Measurements from ENCODE around the gene ZNF665. TPM values are rescaled to one million over a fixed set of nuclear protein-coding genes. Genes with fewer than 3 reads are reported as not detected.
A peak's percentile ranks its signal among the peaks of the same experiment; 100 is the strongest.
"Not testable (repeated sequence)": the region's sequence is repeated elsewhere in the genome, so short reads cannot be mapped to it uniquely, and the experiment has no call there.

Gene ZNF665
- total and polyA plus RNA-seq, 8 donors = 3.6 to 15.4 (median 10.1) TPM

DNA sequence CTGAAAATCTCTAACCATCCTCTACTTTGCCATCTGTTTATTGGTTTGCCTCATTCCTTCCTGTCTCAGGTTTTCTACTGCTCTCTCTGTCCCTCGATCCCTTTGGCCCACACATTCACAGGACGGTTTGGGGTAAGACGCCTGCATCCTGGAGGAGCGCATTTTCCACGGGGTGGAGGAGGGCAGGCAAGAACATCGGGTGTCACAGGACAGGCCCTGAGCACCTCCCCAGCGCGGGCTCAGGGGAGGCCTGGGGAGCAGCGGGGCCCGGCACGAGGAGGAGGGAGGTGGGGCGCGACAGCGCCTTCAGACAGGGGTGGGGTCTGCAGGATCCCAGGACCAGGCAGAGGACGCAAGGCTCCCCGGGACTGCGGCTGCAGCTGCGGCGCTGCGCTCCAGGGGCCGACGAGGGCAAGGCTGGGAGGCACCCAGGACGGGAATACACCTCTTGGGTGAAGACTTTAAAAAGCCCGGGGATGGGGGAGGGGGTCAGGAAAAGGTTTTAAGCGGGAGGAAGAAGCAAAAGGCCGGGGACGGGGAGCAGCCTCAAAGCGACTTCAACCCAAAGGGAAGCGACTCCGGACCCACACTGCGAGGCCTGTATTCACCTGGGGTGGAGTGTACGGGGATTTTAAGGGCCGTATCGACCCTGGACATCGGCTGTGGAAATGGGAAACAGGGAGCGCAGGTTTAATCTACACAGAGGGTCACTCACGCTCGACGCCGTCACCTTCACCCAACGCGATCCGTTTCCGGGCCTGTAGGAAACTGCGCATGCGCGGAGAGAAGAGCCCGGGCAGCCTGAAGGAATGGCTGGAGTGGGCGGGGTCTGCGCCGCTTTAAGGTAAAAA is 60.8 kb downstream of the ZNF665 start, which contains the start of gene ZNF415:
Gene ZNF415 (minus strand): TSS at position 770 of the 851 bp plus-strand sequence. CDS start 10,234 bp downstream, outside the sequence.
- TF ChIP-seq, protein P1, sequence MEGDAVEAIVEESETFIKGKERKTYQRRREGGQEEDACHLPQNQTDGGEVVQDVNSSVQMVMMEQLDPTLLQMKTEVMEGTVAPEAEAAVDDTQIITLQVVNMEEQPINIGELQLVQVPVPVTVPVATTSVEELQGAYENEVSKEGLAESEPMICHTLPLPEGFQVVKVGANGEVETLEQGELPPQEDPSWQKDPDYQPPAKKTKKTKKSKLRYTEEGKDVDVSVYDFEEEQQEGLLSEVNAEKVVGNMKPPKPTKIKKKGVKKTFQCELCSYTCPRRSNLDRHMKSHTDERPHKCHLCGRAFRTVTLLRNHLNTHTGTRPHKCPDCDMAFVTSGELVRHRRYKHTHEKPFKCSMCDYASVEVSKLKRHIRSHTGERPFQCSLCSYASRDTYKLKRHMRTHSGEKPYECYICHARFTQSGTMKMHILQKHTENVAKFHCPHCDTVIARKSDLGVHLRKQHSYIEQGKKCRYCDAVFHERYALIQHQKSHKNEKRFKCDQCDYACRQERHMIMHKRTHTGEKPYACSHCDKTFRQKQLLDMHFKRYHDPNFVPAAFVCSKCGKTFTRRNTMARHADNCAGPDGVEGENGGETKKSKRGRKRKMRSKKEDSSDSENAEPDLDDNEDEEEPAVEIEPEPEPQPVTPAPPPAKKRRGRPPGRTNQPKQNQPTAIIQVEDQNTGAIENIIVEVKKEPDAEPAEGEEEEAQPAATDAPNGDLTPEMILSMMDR (IDR thresholded peaks at IDR 0.05) = no peak
- no peaks in the 10 kb centered on the region for H3K36me3 ChIP-seq
- peak within 1 kb of the TSS; percentile 50 to 56 for H3K4me3 ChIP-seq
- peaks cover 0 to 7% of the 10 kb centered on the region in 2 donors for H3K27me3 ChIP-seq
- peaks cover 0 to 49% of the 10 kb centered on the region in 2 donors for H3K9me3 ChIP-seq
- DNase-seq (peak; percentile 82 to 94 (median 88)), ATAC-seq (peak; percentile 96)
- H3K4me1 ChIP-seq = peaks cover 6 to 9% of the 10 kb centered on the region in 2 donors
- intact Hi-C loops (cut with DNase I) = no loop called here
- peak within 1 kb of the TSS; percentile 39 to 48 for H3K27ac ChIP-seq

DNA sequence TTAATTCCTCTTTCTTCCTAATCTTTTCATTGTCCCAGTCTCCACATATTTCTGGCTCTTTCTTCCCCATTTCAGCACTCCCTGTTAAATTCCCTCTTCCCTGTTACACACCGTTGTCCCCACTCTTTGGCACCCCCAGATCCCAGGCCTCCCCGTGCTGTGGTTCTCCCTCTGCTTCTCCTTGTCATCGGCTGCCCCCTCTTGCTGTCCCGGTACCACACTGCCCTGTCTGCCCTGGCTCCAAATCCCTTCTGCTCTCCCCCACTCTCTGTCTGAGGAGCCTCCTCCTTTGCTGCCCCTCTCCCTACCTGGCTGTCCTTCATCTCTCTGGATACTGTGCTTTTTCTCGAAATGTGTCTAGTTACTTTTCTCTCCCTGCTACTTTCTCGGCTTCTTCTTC is 61.4 kb downstream of the ZNF665 start:
- intact Hi-C loops (cut with DNase I) = no loop called here
- DNase-seq = no peak
- peak; percentile 7 for ATAC-seq
- TF ChIP-seq, protein P1 (IDR thresholded peaks at IDR 0.05) = no peak
- H3K27ac ChIP-seq = no peak overlapping the region
- H3K4me1 ChIP-seq = peaks cover 6 to 9% of the 10 kb centered on the region in 2 donors
- no peaks in the 10 kb centered on the region for H3K36me3 ChIP-seq
- peaks cover 0 to 7% of the 10 kb centered on the region in 2 donors for H3K27me3 ChIP-seq
- H3K9me3 ChIP-seq = peaks cover 0 to 45% of the 10 kb centered on the region in 2 donors
- peak overlapping the region; percentile 50 to 56 for H3K4me3 ChIP-seq

DNA sequence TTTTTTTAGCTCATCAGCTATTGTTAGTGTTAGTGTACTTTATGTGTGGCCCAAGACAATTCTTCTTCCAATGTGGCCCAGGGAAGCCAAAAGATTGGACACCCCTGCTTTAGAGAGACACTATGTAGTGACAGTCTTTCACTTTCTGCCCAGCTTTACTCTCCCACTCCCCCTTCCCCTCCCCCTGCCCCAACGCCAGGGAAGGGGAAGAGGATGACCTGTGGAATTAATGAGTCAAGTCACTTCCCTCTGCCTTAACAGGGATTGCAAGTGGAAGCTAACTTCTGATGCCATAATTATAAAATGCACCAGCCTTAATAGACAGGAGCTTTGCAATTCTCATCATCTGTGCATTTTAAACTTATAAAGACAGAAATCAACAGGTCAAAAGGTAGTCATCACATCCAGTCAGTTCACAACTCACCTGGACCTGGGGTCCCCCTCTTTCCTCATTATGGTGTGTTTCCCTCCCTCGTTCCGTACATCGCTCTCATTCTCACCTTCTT is 62.0 kb downstream of the ZNF665 start:
- Histone ChIP-seq H3K4me3 (no peak overlapping the region), H3K4me1 (peaks cover 6 to 9% of the 10 kb centered on the region in 2 donors), H3K9me3 (peaks cover 0 to 39% of the 10 kb centered on the region in 2 donors), H3K27ac (no peak overlapping the region), H3K36me3 (no peaks in the 10 kb centered on the region), H3K27me3 (peaks cover 0 to 7% of the 10 kb centered on the region in 2 donors)
- intact Hi-C loops (cut with DNase I) = no loop called here
- DNase-seq = no peak
- ATAC-seq = no peak
- TF ChIP-seq, protein P1 (IDR thresholded peaks at IDR 0.05) = no peak

DNA sequence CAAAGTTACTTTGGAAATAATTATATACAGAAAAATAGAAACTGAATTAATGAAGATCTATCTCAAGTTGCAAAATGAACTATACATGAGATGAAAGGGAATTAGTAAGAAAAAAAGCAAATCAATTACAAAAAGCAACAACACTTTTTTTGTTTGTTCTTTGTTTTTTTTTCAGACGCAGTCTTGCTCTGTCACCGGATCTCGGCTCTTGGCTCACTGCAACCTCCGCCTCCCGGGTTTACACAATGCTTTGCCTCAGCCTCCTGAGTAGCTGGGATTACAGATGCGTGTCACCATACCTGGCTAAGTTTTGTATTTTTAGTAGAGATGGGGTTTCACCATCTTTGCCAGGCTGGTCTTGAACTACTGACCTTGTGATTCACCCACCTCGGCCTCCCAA is 62.7 kb downstream of the ZNF665 start:
- intact Hi-C loops (cut with DNase I) = no loop called here
- Histone ChIP-seq H3K27ac (no peak overlapping the region), H3K4me1 (peaks cover 6 to 9% of the 10 kb centered on the region in 2 donors), H3K4me3 (no peak overlapping the region), H3K36me3 (no peaks in the 10 kb centered on the region), H3K9me3 (peaks cover 0 to 33% of the 10 kb centered on the region in 2 donors), H3K27me3 (peaks cover 0 to 7% of the 10 kb centered on the region in 2 donors)
- no peak for ATAC-seq
- TF ChIP-seq, protein P1 (IDR thresholded peaks at IDR 0.05) = no peak
- peak in 1 of 4 donors; percentile 16 for DNase-seq

DNA sequence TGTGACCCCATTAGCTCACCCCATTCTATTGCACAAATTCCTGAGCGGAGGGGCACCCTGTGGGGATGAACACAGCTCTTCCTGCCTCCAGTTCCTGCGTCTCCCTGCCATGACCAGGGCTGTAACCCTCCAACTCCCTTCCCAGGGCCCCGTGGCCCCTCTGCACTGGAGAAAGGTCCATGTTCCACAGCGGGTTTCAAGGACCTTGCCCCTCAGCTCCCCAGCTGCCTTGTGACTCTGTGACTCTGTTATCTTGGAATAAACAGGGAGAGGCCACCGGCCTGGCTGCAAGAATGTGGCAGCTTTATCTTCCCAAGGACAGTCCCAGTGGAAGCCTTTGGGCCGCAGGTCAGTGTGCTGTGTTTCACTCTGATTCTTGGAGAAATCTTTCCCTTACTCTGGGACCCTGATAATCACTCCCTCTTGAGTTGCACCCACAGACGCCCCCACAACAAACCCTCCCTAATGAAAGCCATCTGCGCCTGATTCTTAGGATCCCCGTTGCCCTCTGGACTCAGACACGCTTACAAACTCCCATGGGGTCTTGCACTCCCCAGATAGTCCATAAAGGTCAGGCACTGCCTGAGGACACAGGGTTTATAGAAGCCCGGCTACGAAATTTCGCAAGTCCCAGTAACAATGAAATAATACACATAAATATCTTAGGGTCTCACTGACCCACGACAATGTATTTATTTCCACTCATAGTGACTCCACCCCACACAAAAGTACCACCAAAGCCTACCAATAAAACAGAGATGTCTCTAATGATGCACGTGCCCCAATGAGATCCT is 66.2 kb downstream of the ZNF665 start:
- H3K27me3 ChIP-seq; DNase-seq; intact Hi-C loops (cut with DNase I); H3K4me1 ChIP-seq; H3K4me3 ChIP-seq; ATAC-seq; H3K27ac ChIP-seq; H3K36me3 ChIP-seq: not testable (repeated sequence)
- H3K9me3 ChIP-seq = peaks cover 0 to 30% of the 10 kb centered on the region in 2 donors

Data from left lung (tissue), 10 donors.